GM23338 (cell line): Measurements from ENCODE around the gene GUCD1. TPM values are rescaled to one million over a fixed set of nuclear protein-coding genes. Genes with fewer than 3 reads are reported as not detected.

Source experiments
- ATAC-seq: fragments of 200-7000 bp; cut with Tn5 transposase; 3 replicates; pipeline ENCODE4 v1.9.1; 2020
- DNase-seq: peaks from one replicate; pipeline ENCODE4 v3.0.0-alpha.2; 2015; ENCODE audit warnings: low spot score
- H2AFZ ChIP-seq: fragments of 200-600 bp; sonication (generic); 2 replicates; pipeline ENCODE4 v1.8.0; 2016; ENCODE audit warnings: antibody characterized with exemption, mild to moderate bottlenecking, moderate library complexity
- H3F3A ChIP-seq: fragments of 200-600 bp; sonication (generic); replicated peaks from 2 replicates; pipeline ENCODE4 v1.8.0; 2017; ENCODE audit warnings: antibody characterized with exemption, mixed run types, low read depth
- H3K27ac ChIP-seq: fragments of 200-600 bp; sonication (generic); 2 replicates; pipeline ENCODE4 v1.6.1; 2016; ENCODE audit warnings: low read depth
- H3K27me3 ChIP-seq: fragments of 200-600 bp; sonication (generic); 2 replicates; pipeline ENCODE4 v1.8.0; 2016; ENCODE audit warnings: mild to moderate bottlenecking, mixed run types, moderate library complexity; ENCODE audit not compliant: insufficient read depth
- H3K36me3 ChIP-seq: fragments of 200-600 bp; sonication (generic); 2 replicates; pipeline ENCODE4 v1.8.0; 2016; ENCODE audit warnings: mild to moderate bottlenecking; ENCODE audit not compliant: insufficient read depth
- H3K4me1 ChIP-seq: fragments of 200-600 bp; sonication (generic); 2 replicates; pipeline ENCODE4 v1.8.0; 2016; ENCODE audit warnings: mild to moderate bottlenecking, moderate library complexity; ENCODE audit not compliant: insufficient read depth
- H3K4me2 ChIP-seq: fragments of 200-600 bp; sonication (generic); 2 replicates; pipeline ENCODE4 v1.7.1; 2017; ENCODE audit warnings: mixed run types
- H3K4me3 ChIP-seq: fragments of 200-600 bp; sonication (generic); 2 replicates; pipeline ENCODE4 v1.6.1; 2016; ENCODE audit warnings: mixed run types
- H3K79me2 ChIP-seq: fragments of 200-600 bp; sonication (generic); replicated peaks from 2 replicates; pipeline ENCODE4 v1.8.0; 2017; ENCODE audit warnings: mild to moderate bottlenecking; ENCODE audit not compliant: insufficient read depth
- H3K9me2 ChIP-seq: fragments of 200-600 bp; sonication (generic); 2 replicates; pipeline ENCODE4 v1.8.0; 2017; ENCODE audit not compliant: insufficient read depth
- H4K20me1 ChIP-seq: fragments of 200-600 bp; sonication (generic); replicated peaks from 2 replicates; pipeline ENCODE4 v1.8.0; 2017; ENCODE audit warnings: mild to moderate bottlenecking; ENCODE audit not compliant: insufficient read depth
- H3K27ac Mint-ChIP-seq: 2 replicates; pipeline ENCODE4 v1.8.0; 2020; ENCODE audit warnings: inconsistent platforms, mild to moderate bottlenecking, moderate library complexity, mixed read lengths
- H3K27me3 Mint-ChIP-seq: 3 replicates; pipeline ENCODE4 v1.8.0; 2022; ENCODE audit warnings: low read depth, mild to moderate bottlenecking, moderate library complexity, mixed read lengths, inconsistent platforms; ENCODE audit not compliant: insufficient read depth, poor library complexity
- H3K36me3 Mint-ChIP-seq: 3 replicates; pipeline ENCODE4 v1.8.0; 2021; ENCODE audit warnings: low read depth, mild to moderate bottlenecking, inconsistent platforms, moderate library complexity, mixed read lengths
- H3K4me1 Mint-ChIP-seq: 3 replicates; pipeline ENCODE4 v1.8.0; 2020; ENCODE audit warnings: mild to moderate bottlenecking, inconsistent platforms, mixed read lengths
- H3K4me3 Mint-ChIP-seq: 3 replicates; pipeline ENCODE4 v1.8.0; 2021; ENCODE audit warnings: moderate library complexity, mild to moderate bottlenecking, inconsistent platforms, mixed read lengths
- H3K9me3 Mint-ChIP-seq: 3 replicates; pipeline ENCODE4 v1.8.0; 2020; ENCODE audit warnings: moderate library complexity, mild to moderate bottlenecking, inconsistent platforms, mixed read lengths
- CREB1 ChIP-seq: fragments of 250-450 bp; sonication (Bioruptor Pico); IDR thresholded peaks from 2 replicates; pipeline ENCODE4 v1.5.0; 2020; ENCODE audit warnings: low read depth, mild to moderate bottlenecking, moderate library complexity
- EZH2 ChIP-seq: fragments of 200-600 bp; sonication (generic); IDR thresholded peaks from one replicate; pipeline ENCODE4 v1.8.0; 2017; ENCODE audit warnings: antibody characterized with exemption, mild to moderate bottlenecking, low read depth; ENCODE audit not compliant: unreplicated experiment
- STAT1 ChIP-seq: IDR thresholded peaks from one replicate; pipeline ENCODE4 v1.6.1; 2016; ENCODE audit warnings: antibody characterized with exemption; ENCODE audit not compliant: unreplicated experiment
- ZNF114 ChIP-seq: fragments of 250-450 bp; sonication (Bioruptor Pico); IDR thresholded peaks from 2 replicates; pipeline ENCODE4 v1.5.0; 2020; ENCODE audit warnings: mild to moderate bottlenecking, moderate library complexity
- polyA plus RNA-seq: library from polyadenylated mRNA; unstranded; fragments of >200 nt; fragmentation: Nextera tagmentation; extraction: Ambion mirVana; gene quantifications from 2 replicates; pipeline ENCODE4 v1.2.1, GENCODE V29; 2016
- total RNA-seq: library from RNA; depleted of rRNA; stranded (reverse); fragments of >200 nt; shearing (Covaris generic); gene quantifications from 2 replicates; pipeline ENCODE4 v1.2.3, GENCODE V29; 2014
- TF ChIP-seq, protein P1 (sequence below): IDR thresholded peaks from 2 replicates; pipeline ENCODE4 v1.6.1; 2016; ENCODE audit warnings: antibody characterized with exemption
- TF ChIP-seq, protein P2 (sequence below), 2 experiments: fragments of 200-600 bp in 1 of 2; sonication (generic) in 1 of 2; conservative IDR thresholded peaks; 2 replicates each; pipeline versions ENCODE4 v1.5.1 to v1.6.1; 2016 to 2017; ENCODE audit warnings: antibody characterized with exemption in 2 of 2, low read depth in 2 of 2, mild to moderate bottlenecking in 2 of 2, moderate library complexity in 1 of 2
- TF ChIP-seq, protein P3 (sequence below): fragments of 250-450 bp; sonication (Bioruptor Pico); IDR thresholded peaks from 2 replicates; pipeline ENCODE4 v1.5.0; 2020; ENCODE audit warnings: mild to moderate bottlenecking, moderate library complexity

The GUCD1 gene
- total and polyA plus RNA-seq, 2 experiments from 2014 or later = 39.0 to 106 TPM

DNA sequence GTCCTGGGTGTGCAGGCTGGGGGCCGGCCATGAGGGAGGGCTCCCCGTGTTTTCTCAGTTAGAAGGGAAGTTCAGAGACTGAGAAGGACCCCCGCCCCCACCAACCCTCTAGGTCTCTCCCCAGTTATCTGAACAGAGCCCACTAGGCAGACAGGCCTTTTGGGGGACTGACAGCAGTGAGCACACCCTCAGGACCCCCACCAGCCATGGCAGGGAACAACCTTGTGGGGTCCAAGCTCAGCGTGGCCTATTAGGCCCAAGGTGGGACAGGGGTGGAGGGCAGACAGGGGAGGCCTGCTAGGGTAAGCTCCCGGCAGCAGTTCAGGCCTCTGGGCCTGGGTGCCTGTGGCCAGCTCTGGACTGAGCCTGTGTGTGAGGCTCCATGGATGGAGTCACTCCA lies 32.3 kb upstream of the GUCD1 start:
- Histone ChIP-seq H3F3A (0 out of 2 replicates have a peak, but pooled peaks cover 5% of the 10 kb centered on the region), H3K4me3 (no peak overlapping the region), H3K79me2 (no peaks in the 10 kb centered on the region), H3K27me3 (no peaks in the 10 kb centered on the region), H2AFZ (no peak overlapping the region), H4K20me1 (no peaks in the 10 kb centered on the region), H3K4me2 (no peak overlapping the region), H3K36me3 (no peaks in the 10 kb centered on the region), H3K4me1 (no peaks in the 10 kb centered on the region), H3K9me2 (no peaks in the 10 kb centered on the region), H3K27ac (no peak overlapping the region)
- Mint-ChIP-seq H3K27ac (no peak overlapping the region), H3K4me1 (peaks cover 3% of the 10 kb centered on the region; the same call in 2 of the 3 replicates), H3K9me3 (no peaks in the 10 kb centered on the region), H3K4me3 (no peak overlapping the region), H3K27me3 (peaks cover 3% of the 10 kb centered on the region), H3K36me3 (no peaks in the 10 kb centered on the region)
- no peak for DNase-seq
- ATAC-seq = no peak
- TF ChIP-seq, protein P1, sequence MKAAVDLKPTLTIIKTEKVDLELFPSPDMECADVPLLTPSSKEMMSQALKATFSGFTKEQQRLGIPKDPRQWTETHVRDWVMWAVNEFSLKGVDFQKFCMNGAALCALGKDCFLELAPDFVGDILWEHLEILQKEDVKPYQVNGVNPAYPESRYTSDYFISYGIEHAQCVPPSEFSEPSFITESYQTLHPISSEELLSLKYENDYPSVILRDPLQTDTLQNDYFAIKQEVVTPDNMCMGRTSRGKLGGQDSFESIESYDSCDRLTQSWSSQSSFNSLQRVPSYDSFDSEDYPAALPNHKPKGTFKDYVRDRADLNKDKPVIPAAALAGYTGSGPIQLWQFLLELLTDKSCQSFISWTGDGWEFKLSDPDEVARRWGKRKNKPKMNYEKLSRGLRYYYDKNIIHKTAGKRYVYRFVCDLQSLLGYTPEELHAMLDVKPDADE = no peak
- TF ChIP-seq CREB1 (CRISPR knock-in tag) (no peak), ZNF114 (CRISPR knock-in tag) (no peak), EZH2 (no peak), STAT1 (no peak)
- TF ChIP-seq, protein P2, sequence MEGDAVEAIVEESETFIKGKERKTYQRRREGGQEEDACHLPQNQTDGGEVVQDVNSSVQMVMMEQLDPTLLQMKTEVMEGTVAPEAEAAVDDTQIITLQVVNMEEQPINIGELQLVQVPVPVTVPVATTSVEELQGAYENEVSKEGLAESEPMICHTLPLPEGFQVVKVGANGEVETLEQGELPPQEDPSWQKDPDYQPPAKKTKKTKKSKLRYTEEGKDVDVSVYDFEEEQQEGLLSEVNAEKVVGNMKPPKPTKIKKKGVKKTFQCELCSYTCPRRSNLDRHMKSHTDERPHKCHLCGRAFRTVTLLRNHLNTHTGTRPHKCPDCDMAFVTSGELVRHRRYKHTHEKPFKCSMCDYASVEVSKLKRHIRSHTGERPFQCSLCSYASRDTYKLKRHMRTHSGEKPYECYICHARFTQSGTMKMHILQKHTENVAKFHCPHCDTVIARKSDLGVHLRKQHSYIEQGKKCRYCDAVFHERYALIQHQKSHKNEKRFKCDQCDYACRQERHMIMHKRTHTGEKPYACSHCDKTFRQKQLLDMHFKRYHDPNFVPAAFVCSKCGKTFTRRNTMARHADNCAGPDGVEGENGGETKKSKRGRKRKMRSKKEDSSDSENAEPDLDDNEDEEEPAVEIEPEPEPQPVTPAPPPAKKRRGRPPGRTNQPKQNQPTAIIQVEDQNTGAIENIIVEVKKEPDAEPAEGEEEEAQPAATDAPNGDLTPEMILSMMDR (conservative IDR thresholded peaks at IDR 0.05; ENCODE audit: low read depth in 2 of 2) = no peak

DNA sequence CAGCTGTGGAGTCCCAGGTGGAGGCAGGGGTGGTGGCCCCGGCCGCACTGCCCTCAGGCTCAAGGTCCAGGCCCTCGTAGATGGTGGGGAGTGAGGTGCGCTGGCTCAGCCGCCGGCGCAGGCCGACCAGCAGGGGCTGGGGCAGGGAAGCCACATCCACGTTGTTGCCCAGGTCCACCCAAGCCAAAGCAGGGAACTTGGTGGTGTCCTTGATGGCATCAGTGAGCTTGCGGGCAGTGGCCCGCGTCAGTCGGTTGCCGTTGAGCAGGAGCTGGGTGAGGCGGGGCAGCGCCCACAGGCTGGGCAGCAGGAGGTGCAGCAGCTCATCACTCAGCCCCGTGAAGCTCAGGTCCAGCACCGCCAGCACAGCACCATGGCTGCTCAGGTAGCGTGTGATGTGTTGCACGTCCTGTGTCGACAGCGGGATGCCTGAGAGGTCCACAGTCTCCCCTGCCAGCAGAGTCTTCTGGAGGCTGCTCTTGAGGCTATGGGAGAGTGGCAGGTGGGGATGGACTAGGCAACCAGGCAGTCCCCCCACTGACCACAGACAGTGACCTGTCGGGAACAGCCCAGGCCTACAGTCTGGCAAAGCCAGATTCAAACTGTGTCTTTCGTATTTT lies 31.1 kb upstream of the GUCD1 start:
- no peak overlapping the region for H3K4me3 ChIP-seq
- ATAC-seq (no peak), DNase-seq (no peak)
- H3K4me2 ChIP-seq = no peak overlapping the region
- no peak for TF ChIP-seq STAT1
- TF ChIP-seq, protein P3, sequence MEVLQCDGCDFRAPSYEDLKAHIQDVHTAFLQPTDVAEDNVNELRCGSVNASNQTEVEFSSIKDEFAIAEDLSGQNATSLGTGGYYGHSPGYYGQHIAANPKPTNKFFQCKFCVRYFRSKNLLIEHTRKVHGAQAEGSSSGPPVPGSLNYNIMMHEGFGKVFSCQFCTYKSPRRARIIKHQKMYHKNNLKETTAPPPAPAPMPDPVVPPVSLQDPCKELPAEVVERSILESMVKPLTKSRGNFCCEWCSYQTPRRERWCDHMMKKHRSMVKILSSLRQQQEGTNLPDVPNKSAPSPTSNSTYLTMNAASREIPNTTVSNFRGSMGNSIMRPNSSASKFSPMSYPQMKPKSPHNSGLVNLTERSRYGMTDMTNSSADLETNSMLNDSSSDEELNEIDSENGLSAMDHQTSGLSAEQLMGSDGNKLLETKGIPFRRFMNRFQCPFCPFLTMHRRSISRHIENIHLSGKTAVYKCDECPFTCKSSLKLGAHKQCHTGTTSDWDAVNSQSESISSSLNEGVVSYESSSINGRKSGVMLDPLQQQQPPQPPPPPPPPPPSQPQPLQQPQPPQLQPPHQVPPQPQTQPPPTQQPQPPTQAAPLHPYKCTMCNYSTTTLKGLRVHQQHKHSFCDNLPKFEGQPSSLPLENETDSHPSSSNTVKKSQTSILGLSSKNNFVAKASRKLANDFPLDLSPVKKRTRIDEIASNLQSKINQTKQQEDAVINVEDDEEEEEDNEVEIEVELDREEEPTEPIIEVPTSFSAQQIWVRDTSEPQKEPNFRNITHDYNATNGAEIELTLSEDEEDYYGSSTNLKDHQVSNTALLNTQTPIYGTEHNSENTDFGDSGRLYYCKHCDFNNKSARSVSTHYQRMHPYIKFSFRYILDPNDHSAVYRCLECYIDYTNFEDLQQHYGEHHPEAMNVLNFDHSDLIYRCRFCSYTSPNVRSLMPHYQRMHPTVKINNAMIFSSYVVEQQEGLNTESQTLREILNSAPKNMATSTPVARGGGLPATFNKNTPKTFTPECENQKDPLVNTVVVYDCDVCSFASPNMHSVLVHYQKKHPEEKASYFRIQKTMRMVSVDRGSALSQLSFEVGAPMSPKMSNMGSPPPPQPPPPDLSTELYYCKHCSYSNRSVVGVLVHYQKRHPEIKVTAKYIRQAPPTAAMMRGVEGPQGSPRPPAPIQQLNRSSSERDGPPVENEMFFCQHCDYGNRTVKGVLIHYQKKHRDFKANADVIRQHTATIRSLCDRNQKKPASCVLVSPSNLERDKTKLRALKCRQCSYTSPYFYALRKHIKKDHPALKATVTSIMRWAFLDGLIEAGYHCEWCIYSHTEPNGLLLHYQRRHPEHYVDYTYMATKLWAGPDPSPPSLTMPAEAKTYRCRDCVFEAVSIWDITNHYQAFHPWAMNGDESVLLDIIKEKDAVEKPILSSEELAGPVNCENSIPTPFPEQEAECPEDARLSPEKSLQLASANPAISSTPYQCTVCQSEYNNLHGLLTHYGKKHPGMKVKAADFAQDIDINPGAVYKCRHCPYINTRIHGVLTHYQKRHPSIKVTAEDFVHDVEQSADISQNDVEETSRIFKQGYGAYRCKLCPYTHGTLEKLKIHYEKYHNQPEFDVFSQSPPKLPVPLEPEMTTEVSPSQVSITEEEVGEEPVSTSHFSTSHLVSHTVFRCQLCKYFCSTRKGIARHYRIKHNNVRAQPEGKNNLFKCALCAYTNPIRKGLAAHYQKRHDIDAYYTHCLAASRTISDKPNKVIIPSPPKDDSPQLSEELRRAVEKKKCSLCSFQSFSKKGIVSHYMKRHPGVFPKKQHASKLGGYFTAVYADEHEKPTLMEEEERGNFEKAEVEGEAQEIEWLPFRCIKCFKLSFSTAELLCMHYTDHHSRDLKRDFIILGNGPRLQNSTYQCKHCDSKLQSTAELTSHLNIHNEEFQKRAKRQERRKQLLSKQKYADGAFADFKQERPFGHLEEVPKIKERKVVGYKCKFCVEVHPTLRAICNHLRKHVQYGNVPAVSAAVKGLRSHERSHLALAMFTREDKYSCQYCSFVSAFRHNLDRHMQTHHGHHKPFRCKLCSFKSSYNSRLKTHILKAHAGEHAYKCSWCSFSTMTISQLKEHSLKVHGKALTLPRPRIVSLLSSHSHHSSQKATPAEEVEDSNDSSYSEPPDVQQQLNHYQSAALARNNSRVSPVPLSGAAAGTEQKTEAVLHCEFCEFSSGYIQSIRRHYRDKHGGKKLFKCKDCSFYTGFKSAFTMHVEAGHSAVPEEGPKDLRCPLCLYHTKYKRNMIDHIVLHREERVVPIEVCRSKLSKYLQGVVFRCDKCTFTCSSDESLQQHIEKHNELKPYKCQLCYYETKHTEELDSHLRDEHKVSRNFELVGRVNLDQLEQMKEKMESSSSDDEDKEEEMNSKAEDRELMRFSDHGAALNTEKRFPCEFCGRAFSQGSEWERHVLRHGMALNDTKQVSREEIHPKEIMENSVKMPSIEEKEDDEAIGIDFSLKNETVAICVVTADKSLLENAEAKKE = no peak
- no peak for TF ChIP-seq ZNF114 (CRISPR knock-in tag)
- TF ChIP-seq, protein P2 (conservative IDR thresholded peaks at IDR 0.05; ENCODE audit: low read depth in 2 of 2) = no peak
- H3K36me3 ChIP-seq = no peaks in the 10 kb centered on the region
- Mint-ChIP-seq H3K9me3 (no peaks in the 10 kb centered on the region), H3K4me1 (no peaks in the 10 kb centered on the region; the same call in 2 of the 3 replicates), H3K36me3 (no peaks in the 10 kb centered on the region), H3K27me3 (peaks cover 3% of the 10 kb centered on the region), H3K4me3 (no peak overlapping the region), H3K27ac (no peak overlapping the region)
- H3K79me2 ChIP-seq = no peaks in the 10 kb centered on the region
- no peaks in the 10 kb centered on the region for H4K20me1 ChIP-seq
- H2AFZ ChIP-seq = no peak overlapping the region
- H3K9me2 ChIP-seq = no peaks in the 10 kb centered on the region
- H3K4me1 ChIP-seq = no peaks in the 10 kb centered on the region
- no peaks in the 10 kb centered on the region for H3K27me3 ChIP-seq
- H3F3A ChIP-seq = 0 out of 2 replicates have a peak, but pooled peaks cover 5% of the 10 kb centered on the region
- H3K27ac ChIP-seq = no peak overlapping the region
